ENCODE data around the gene KCNQ1. TPM values are rescaled to one million over a fixed set of nuclear protein-coding genes. Genes with fewer than 3 reads are reported as not detected.

KCNQ1 gene
- total RNA-seq, 4 donors from 2014 or later, result 5.6 to 46.8 (median 24.6) TPM

DNA sequence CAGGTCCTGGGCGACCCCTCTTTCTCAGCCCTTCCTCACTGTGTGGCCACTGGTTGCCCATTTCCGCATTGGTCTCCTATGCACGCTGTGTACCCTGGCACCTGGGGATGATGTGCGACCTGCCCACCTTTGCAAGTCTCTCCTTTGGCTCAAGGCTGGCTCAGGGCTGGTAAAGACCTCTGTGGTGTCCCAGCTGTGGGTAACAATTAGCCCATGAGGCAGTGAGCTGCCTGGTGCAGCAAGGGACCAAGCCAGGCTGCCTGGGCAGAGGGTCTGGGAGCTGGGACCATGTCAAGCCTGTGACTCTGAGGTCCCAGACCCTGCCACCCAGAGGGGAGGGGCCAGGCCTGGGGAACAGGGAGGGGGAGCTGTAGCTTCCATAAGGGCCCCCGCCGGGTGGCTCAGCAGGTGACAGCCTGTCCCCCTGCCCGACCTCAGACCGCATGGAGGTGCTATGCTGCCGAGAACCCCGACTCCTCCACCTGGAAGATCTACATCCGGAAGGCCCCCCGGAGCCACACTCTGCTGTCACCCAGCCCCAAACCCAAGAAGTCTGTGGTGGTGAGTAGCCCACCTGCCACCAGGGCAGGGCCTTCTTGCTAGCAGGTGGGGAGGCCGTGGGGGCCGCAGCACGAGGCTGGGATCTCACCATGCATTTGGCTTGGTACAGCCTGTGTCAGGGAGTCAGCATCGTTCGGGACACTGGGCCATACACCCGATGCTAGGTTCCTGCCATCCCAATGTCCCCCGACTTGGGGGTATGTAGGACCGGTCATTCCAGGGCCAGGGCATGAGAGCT lies 142.5 kb downstream of the KCNQ1 start:
- 80 to 94% methylated on average over 1 to 14 of the region's 20 CpGs for WGBS, 2 donors (ENCODE audit: low coverage in 1 of 2)
- Histone ChIP-seq H3K36me3 (no peaks in the 10 kb centered on the region), H3K4me3 (no peak overlapping the region), H3K27me3 (no peaks in the 10 kb centered on the region), H3K9me3 (no peaks in the 10 kb centered on the region), H3K27ac (no peak overlapping the region), H3K4me1 (peaks cover 0 to 3% (median 0%) of the 10 kb centered on the region in 4 donors)
- TF ChIP-seq EP300 (IDR thresholded peaks at IDR 0.05; ENCODE audit: low read depth), result no peak
- TF ChIP-seq, protein P1, sequence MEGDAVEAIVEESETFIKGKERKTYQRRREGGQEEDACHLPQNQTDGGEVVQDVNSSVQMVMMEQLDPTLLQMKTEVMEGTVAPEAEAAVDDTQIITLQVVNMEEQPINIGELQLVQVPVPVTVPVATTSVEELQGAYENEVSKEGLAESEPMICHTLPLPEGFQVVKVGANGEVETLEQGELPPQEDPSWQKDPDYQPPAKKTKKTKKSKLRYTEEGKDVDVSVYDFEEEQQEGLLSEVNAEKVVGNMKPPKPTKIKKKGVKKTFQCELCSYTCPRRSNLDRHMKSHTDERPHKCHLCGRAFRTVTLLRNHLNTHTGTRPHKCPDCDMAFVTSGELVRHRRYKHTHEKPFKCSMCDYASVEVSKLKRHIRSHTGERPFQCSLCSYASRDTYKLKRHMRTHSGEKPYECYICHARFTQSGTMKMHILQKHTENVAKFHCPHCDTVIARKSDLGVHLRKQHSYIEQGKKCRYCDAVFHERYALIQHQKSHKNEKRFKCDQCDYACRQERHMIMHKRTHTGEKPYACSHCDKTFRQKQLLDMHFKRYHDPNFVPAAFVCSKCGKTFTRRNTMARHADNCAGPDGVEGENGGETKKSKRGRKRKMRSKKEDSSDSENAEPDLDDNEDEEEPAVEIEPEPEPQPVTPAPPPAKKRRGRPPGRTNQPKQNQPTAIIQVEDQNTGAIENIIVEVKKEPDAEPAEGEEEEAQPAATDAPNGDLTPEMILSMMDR (IDR thresholded peaks at IDR 0.05), result no peak
- no peak for TF ChIP-seq POLR2A (IDR thresholded peaks at IDR 0.05)
- no peak for TF ChIP-seq POLR2AphosphoS5 (IDR thresholded peaks at IDR 0.05)
- in situ Hi-C loops (cut with MboI; ENCODE audit: low pct_ligation_motif_present in 1 of 4, low pct_unique_long_range_greater_than_20kb in 1 of 4, low sequenced_read_pairs in 3 of 4), result no loop called here
- DNase-seq, result peak; percentile 5
- intact Hi-C loops (cut with DNase I; ENCODE audit: low total_unique reads), result no loop called here

DNA sequence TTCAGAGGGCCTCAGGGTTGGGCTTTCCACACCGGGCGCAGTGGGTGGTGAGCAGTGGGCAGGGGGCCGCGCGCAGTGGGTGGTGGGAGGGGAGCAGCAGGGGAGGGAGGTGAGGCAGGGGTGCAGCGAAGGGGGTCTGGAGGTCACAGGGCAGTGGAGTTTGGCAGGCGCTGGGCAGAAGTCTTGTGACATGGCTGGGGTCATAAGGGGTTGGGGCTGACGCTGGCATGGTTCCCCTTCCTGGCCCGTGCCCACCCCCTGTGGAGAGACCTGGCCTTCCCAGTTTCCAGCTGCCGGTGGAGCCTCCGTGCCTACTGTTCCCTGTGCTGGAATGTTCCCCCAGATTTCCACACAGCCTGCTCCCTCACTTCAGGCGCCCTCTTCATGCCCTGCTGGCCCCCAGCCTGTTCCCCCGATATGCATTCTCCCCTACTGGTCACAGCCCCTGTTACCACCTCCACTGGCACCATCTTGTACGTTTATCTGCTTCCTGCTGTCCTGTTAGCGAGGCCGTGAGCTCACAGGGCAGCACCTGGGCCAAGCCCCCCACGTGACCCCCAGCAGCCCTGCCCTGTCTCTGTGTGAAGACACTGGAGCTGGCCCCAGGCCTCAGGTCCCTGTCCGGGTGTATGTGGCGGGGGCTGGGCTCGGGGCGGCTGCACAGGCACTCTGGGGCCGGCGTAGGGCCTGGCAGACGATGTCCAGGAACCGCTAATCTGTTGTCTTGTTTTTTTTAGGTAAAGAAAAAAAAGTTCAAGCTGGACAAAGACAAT lies 143.4 kb downstream of the KCNQ1 start:
- in situ Hi-C loops (cut with MboI; ENCODE audit: low pct_ligation_motif_present in 1 of 4, low pct_unique_long_range_greater_than_20kb in 1 of 4, low sequenced_read_pairs in 3 of 4), result no loop called here
- DNase-seq, result no peak
- Histone ChIP-seq H3K27me3 (no peaks in the 10 kb centered on the region), H3K4me1 (peaks cover 0 to 3% (median 0%) of the 10 kb centered on the region in 4 donors), H3K27ac (no peak overlapping the region), H3K4me3 (no peak overlapping the region), H3K36me3 (no peaks in the 10 kb centered on the region), H3K9me3 (no peaks in the 10 kb centered on the region)
- TF ChIP-seq EP300 (IDR thresholded peaks at IDR 0.05; ENCODE audit: low read depth) (no peak), POLR2AphosphoS5 (IDR thresholded peaks at IDR 0.05) (no peak), POLR2A (IDR thresholded peaks at IDR 0.05) (no peak)
- TF ChIP-seq, protein P1 (IDR thresholded peaks at IDR 0.05), result no peak
- WGBS, 2 donors (ENCODE audit: low coverage in 1 of 2), result 85 to 90% methylated on average over 13 to 25 of the region's 25 CpGs
- intact Hi-C loops (cut with DNase I; ENCODE audit: low total_unique reads), result no loop called here

DNA sequence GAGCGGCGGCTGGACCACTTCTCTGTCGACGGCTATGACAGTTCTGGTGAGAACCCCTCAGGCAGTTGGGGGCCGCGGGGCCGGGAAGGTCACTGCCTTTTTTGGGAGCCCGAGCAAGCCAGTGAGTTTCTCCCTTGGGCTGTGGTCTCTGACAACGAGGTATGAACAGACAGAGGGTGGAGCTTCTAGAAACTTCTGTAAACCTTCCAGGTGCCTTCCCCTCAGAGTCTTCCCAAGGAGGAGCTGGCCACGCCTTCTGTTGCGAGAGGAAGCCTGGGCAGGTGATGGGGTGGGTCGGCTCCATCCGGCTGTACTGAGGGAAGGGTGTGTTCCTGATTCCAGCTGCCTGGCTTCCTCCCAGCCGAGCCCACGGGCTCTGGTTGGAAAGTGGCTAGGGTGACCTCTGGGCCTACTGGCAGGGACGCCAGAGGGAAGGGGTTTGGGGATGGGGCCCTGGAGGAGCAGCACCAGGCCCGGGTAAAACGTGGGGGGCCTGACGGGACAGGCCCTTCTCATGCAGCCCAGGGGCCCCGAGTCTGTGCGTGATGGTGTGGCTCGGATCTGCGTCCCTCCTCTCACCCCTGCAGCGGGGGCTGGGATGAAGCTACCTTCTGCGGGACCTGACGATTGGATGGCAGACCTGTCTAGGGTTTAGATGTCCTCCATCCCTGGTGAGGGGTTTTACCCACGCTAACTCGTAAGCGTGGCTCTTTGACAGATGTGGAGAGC lies 144.2 kb downstream of the KCNQ1 start:
- H3K27ac ChIP-seq, result no peak overlapping the region
- peaks cover 0 to 3% (median 0%) of the 10 kb centered on the region in 4 donors for H3K4me1 ChIP-seq
- TF ChIP-seq POLR2AphosphoS5 (IDR thresholded peaks at IDR 0.05) (no peak), EP300 (IDR thresholded peaks at IDR 0.05; ENCODE audit: low read depth) (no peak), POLR2A (IDR thresholded peaks at IDR 0.05) (no peak)
- TF ChIP-seq, protein P1 (IDR thresholded peaks at IDR 0.05), result no peak
- H3K9me3 ChIP-seq, result no peaks in the 10 kb centered on the region
- WGBS, 2 donors (ENCODE audit: low coverage in 1 of 2), result 69 to 89% methylated on average over 4 to 29 of the region's 29 CpGs
- H3K36me3 ChIP-seq, result no peaks in the 10 kb centered on the region
- no peaks in the 10 kb centered on the region for H3K27me3 ChIP-seq
- in situ Hi-C loops (cut with MboI; ENCODE audit: low pct_ligation_motif_present in 1 of 4, low pct_unique_long_range_greater_than_20kb in 1 of 4, low sequenced_read_pairs in 3 of 4), result no loop called here
- no peak overlapping the region for H3K4me3 ChIP-seq
- intact Hi-C loops (cut with DNase I; ENCODE audit: low total_unique reads), result no loop called here
- peak; percentile 68 for DNase-seq

DNA sequence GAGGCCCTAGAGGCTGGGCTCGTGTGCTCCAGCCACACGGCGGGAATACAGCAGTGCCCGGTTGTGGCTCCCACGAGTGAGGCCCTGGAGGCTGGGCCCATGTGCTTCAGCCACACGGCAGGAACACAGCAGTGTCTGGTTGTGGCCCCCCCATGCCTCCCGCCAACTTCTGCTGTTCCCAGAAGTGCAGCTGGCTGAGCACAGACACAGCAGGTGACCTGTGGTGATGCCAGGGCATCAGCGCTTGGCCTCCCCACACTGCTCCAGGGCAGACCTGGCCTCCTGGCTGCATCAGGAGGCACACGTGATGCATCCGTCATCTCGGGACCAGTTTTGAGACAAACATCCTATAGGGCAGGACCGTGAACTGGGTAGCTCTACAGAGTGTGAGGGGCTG lies 144.7 kb downstream of the KCNQ1 start:
- 97% methylated on average over 5 of the region's 12 CpGs; no CpG with 5 or more reads in 1 of the 2 donors for WGBS, 2 donors (ENCODE audit: low coverage in 1 of 2)
- no peak for DNase-seq
- Histone ChIP-seq H3K9me3 (no peaks in the 10 kb centered on the region), H3K27ac (no peak overlapping the region), H3K4me1 (peaks cover 0 to 3% (median 0%) of the 10 kb centered on the region in 4 donors), H3K4me3 (no peak overlapping the region), H3K27me3 (no peaks in the 10 kb centered on the region), H3K36me3 (no peaks in the 10 kb centered on the region)
- in situ Hi-C loops (cut with MboI; ENCODE audit: low pct_ligation_motif_present in 1 of 4, low pct_unique_long_range_greater_than_20kb in 1 of 4, low sequenced_read_pairs in 3 of 4) (no loop called here), intact Hi-C loops (cut with DNase I; ENCODE audit: low total_unique reads) (no loop called here)
- TF ChIP-seq POLR2AphosphoS5 (IDR thresholded peaks at IDR 0.05), result no peak
- TF ChIP-seq, protein P1 (IDR thresholded peaks at IDR 0.05), result no peak
- no peak for TF ChIP-seq POLR2A (IDR thresholded peaks at IDR 0.05)
